Islet precursor cell (in vitro differentiated cells): ENCODE data around the gene TNFRSF18.

Experiments
- DNase-seq: peaks from one replicate; pipeline ENCODE4 v3.0.0-alpha.2; 2018

The TNFRSF18 gene

GRCh38 chr1:1240348-1240732 is 33.9 kb upstream of the TNFRSF18 start:
- DNase-seq, result no peak

GRCh38 chr1:1239614-1240347 is 33.4 kb upstream of the TNFRSF18 start:
- peak; percentile 81 for DNase-seq

DNA sequence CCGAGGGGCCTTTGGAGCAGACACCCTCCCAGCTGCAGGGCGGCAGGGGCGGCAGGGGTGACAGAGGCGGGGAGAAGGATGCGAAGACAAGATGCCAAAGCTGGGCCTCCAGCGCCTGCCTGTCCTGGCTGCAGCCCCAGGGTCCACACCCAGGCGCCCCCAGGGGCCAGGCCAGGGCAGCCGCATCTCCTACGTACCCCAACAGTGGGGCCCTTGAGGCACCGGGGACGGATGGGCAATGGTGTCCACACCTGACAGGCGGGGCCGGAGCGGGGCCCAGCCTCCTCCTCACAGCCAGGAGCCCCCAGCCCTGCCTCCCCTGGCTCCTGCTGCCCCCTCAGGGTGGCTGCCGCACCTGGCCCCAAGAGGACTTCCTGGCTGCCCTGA is 32.8 kb upstream of the TNFRSF18 start:
- no peak for DNase-seq

DNA sequence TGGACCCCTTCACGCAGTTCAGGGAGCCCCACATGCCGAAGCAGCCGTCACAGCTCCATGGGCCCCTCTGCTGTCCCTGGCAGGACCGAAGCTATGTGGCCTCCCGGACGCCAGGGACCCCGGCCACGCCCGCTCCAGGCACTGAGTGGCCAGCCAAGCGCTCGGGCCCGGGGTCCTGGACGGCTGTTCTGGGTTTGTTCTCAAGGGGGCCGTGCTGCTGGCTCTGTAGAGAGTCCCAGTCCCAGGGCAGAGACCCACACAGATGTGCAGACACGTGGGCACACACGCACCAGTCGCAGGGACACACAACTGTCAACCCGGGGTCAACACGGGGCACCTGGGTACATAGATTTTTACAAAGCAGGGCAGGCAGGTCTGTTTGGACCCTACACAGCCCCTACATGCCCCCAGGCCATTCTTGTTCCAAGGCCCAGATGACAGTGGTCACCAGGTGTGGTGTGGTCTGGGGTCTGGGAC is 32.3 kb upstream of the TNFRSF18 start:
- no peak for DNase-seq

GRCh38 chr1:1237874-1238701 is 31.7 kb upstream of the TNFRSF18 start:
- peak; percentile 77 for DNase-seq

DNA sequence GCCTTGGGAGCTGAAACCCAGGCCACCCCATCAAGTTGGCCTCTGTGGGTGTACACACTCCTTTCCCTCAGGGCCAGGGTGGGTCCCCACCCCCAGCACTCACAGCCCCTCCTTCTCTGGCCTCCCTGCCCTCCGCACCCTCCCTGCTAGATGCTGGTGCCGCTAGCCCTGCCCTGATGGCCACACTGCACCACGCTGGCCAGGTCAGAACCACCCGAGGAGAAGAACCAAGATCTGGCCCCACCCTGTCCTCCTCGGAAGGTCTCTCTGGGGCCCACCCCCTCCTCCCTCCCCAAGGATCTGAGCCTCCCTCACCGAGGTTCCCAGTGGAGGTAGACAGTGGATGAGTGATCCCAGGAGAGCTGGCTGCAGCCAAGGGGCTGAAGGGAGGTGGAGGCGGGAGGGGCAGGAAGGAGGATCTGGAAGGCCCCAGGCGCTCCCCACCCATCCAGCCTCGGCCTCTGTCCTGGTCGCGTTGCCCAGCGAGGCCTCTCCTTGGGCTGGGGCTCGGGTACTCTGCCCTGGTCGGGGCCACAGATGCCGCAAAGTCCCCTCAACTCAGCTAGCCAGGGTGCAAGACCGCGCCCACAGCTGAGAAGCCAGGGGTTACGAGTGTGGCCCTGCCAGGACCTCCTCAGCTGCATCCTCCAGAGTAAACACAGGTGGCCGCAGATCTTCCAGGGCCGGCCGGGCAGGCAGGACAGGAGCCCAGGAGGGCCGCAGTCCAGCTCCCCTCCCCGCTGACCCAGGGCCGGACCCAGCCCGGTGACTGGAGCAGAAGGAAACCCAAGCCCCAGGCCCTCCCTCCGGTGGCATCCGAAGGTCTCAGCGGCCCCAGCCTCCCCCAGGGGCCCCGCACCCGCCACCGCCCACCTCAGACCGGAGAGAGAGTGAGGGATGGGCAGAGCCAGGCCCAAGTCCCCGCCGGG is 30.8 kb upstream of the TNFRSF18 start:
- no peak for DNase-seq

DNA sequence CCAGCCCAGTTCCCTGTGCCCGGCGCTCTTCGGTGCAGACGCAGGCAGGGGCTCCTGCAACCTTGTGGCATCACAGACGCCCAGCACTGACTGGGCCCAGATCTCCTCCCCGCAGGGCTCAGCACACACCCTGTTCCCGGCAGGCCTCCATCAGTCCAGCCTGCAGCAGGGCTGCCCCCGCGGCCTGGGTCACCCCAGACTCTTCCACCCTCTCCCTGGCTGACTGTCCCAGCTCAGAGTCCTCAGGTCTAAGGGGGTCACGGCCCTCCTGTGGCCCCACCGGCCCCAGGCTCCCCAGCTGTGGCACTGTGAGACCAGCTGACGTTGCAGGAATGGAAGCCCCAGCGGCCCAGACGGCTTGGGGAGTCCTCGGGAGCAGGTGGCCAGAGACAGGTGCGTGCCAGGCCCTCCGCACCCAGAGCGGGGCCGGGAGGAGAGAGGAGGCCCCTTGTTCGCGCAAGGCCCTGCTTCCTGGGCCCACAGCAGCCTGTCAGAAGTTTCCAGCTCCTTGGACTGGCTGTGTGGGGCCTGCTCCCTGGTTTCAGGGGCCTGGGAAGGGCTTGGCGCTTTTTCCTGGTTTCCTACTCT is 29.9 kb upstream of the TNFRSF18 start:
- no peak for DNase-seq

GRCh38 chr1:1235016-1235744 is 28.8 kb upstream of the TNFRSF18 start:
- no peak for DNase-seq

- no peak for DNase-seq
These were observed 27.9 kb upstream of the TNFRSF18 start for GRCh38 chr1:1234180-1234808.

GRCh38 chr1:1233567-1233892 is 27.1 kb upstream of the TNFRSF18 start:
- DNase-seq, result no peak

- DNase-seq, result no peak
These were observed 26.6 kb upstream of the TNFRSF18 start for GRCh38 chr1:1232796-1233566.

DNA sequence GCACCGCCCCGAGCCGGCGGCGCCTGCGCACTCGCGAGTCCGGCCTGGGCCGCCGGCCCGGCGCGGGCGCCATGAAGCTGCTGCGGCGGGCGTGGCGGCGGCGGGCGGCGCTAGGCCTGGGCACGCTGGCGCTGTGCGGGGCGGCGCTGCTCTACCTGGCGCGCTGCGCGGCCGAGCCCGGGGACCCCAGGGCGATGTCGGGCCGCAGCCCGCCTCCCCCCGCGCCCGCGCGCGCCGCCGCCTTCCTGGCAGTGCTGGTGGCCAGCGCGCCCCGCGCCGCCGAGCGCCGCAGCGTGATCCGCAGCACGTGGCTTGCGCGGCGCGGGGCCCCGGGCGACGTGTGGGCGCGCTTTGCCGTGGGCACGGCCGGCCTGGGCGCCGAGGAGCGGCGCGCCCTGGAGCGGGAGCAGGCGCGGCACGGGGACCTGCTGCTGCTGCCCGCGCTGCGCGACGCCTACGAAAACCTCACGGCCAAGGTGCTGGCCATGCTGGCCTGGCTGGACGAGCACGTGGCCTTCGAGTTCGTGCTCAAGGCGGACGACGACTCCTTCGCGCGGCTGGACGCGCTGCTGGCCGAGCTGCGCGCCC is 25.9 kb upstream of the TNFRSF18 start, which contains the start of gene B3GALT6:
Gene B3GALT6 (plus strand): TSS at position 30 of the 588 bp plus-strand sequence. CDS start 42 bp downstream, at position 72.
- no peak for DNase-seq

DNA sequence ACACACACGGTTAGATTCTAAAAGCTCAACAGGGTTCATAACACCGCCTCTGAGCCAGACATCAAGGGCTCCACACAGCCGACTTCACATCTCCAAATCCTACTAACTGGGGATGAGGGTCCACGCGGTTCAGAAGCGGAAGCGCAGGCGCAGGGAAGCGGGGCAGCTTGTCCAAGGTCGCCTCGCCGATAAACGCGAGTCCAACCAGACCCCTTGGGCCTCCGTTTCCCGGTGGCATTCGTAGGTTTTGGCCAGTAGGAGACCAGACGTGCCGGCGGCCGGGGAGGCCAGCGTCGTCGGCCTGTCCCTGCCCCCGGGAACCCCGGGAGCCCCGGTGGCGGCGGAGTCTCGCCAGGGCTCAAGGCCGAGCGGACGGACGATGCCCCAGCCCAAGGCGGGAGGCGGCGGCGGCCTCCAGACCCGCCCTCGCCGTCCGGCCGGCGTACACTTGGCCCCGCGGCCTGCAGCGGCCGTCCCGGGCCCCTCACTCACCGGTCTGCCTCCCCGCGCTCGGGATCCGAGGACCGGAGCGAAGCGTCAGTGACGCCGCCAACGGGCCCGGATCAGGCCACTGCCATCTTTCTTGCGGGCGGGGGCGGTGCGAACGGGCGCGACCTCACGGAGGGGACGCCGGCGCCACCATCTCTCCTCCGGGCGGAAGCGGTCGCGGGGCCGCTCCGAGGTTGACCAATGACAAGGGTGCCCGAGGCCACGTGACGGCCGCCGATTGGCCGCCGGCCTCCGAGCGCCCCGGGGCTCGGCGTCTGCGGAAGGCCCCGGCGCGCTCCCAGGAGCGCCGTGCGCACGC is 25.2 kb upstream of the TNFRSF18 start, which contains the start of gene SDF4:
Gene SDF4 (minus strand): TSS at position 602 of the 808 bp plus-strand sequence. CDS start 3,229 bp downstream, outside the sequence.
- DNase-seq, result peak; percentile 97

DNA sequence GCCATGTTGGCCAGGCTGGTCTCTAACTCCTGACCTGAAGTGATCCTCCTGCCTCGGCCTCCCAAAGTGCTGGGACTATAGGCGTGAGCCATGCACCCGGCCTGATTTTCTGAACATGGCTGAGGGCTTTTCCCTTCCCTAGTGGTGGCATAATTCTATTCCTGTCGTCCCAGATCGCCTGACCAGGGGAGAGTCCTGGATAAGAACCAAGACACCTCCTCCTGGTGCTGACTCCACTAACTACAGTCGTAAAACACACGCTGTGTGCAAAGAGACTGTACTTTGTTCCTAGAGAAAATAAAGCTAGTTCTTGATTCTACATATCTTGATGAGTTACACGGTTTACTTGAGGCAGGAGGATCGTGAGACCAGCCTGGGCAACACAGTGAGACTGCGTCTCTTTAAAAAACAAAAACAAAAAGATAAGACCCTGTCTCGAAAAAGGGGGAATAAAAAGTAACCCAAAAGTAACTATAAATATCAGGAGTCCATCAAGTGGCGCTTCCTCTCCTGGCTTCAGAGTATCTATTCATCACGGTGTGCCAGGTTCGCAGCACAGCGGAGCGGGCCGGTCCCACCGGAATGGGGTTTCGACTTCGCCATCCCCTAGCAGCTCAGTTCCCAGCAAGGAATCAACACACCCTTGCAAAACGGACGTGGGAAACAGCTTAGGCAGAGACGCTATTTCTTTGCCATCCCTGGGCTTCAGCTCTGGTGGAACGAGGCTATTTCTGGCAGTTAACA is 24.4 kb upstream of the TNFRSF18 start:
- no peak for DNase-seq

- DNase-seq, result no peak
These were observed 23.4 kb upstream of the TNFRSF18 start for GRCh38 chr1:1229770-1230169.

- no peak for DNase-seq
These were observed 22.4 kb upstream of the TNFRSF18 start for GRCh38 chr1:1228596-1229321.

- DNase-seq, result no peak
These were observed 21.8 kb upstream of the TNFRSF18 start for GRCh38 chr1:1228187-1228586.

DNA sequence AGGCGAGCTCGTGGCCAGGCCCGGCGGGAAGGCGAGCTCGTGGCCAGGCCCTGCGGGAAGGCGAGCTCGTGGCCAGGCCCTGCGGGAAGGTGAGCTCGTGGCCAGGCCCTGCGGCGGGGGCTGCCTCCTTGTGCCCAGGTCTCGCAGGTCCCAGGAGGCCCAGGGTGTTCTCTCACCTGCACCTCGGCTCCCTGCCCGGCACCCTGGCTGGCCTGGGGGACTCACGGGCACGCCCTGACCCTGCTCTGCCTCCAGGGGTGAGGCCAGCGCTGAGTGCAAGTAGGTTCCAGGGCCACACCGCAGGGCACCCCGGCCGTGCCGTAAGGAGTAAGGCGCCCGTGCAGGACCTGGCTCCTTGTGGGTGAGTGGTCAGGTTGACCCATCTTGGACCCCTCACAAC is 21.0 kb upstream of the TNFRSF18 start:
- no peak for DNase-seq
